ENCODE data around the gene SH2D2A. TPM values are rescaled to one million over a fixed set of nuclear protein-coding genes. Genes with fewer than 3 reads are reported as not detected.
A peak's percentile ranks its signal among the peaks of the same experiment; 100 is the strongest.

SH2D2A gene
- total RNA-seq, 4 donors from 2014 or later: 0.78 to 7.2 (median 2.9) TPM; not detected in 1

- no peaks in the 10 kb centered on the region for H3K36me3 ChIP-seq
- peak overlapping the region in 1 of 4 donors; percentile 44 for H3K27ac ChIP-seq
- WGBS, 2 donors: 33 to 36% methylated on average over 10 of the region's 10 CpGs
- peak overlapping the region; percentile 27 to 60 (median 54) for H3K4me3 ChIP-seq
- no peak for DNase-seq (ENCODE audit: low spot score in 2 of 2)
- no peaks in the 10 kb centered on the region for H3K9me3 ChIP-seq
- TF ChIP-seq CTCF (IDR thresholded peaks at IDR 0.05) (no peak), POLR2A (IDR thresholded peaks at IDR 0.05) (no peak), EP300 (IDR thresholded peaks at IDR 0.05) (no peak)
- H3K27me3 ChIP-seq: no peaks in the 10 kb centered on the region
- H3K4me1 ChIP-seq: peaks cover 0 to 22% (median 15%) of the 10 kb centered on the region in 4 donors
Observed at GRCh38 chr1:156813298-156813697, 3.4 kb downstream of the SH2D2A start.

DNA sequence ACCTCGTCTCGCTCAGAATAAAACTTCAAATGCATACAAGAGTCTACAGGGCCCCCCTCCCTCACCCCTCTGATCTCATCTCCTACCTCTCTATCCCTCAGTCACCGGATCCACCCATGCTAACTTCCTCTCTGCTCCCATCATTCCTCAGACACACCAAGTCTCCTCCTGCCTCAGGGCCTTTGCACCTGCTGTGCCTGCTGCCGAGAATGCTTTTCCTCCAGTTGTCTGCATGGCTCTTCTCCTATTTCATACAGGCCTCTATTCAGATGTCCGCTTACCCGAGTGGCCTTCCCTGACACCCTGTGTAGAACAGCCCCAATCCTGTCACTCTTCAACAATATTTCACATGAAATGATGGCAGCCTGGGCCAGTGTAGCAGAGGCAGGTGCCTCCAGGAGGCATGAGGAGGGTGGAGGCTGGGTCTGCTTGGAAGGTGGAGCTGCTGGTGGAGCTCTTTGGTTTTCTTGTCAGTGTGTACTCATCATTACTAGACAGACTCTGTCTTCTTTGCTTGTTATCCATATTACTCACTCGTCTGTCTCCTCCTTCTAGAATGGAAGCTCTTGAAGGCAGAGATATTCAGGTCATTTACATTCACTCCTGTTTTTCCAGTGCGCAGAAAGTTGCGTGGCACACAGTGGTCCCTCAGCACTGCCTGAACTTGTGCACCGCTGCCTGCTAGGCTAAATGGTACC is 4.2 kb downstream of the SH2D2A start:
- H3K27ac ChIP-seq: no peak overlapping the region
- no peaks in the 10 kb centered on the region for H3K9me3 ChIP-seq
- WGBS, 2 donors: 97% methylated on average over 10 of the region's 10 CpGs
- no peak for TF ChIP-seq POLR2A (IDR thresholded peaks at IDR 0.05)
- TF ChIP-seq CTCF (IDR thresholded peaks at IDR 0.05): no peak
- TF ChIP-seq EP300 (IDR thresholded peaks at IDR 0.05): no peak
- no peak for DNase-seq (ENCODE audit: low spot score in 2 of 2)
- peaks cover 0 to 22% (median 15%) of the 10 kb centered on the region in 4 donors for H3K4me1 ChIP-seq
- H3K27me3 ChIP-seq: no peaks in the 10 kb centered on the region
- no peaks in the 10 kb centered on the region for H3K36me3 ChIP-seq
- no peak overlapping the region for H3K4me3 ChIP-seq

- WGBS, 2 donors: 45 to 54% methylated on average over 4 of the region's 4 CpGs
- Histone ChIP-seq H3K4me3 (no peak overlapping the region), H3K36me3 (no peaks in the 10 kb centered on the region), H3K4me1 (peaks cover 0 to 27% (median 14%) of the 10 kb centered on the region in 4 donors), H3K27ac (no peak overlapping the region), H3K9me3 (no peaks in the 10 kb centered on the region), H3K27me3 (no peaks in the 10 kb centered on the region)
- TF ChIP-seq CTCF (IDR thresholded peaks at IDR 0.05) (no peak), POLR2A (IDR thresholded peaks at IDR 0.05) (no peak), EP300 (IDR thresholded peaks at IDR 0.05) (no peak)
- DNase-seq (ENCODE audit: low spot score in 2 of 2): no peak
Observed at GRCh38 chr1:156811168-156811567, 5.5 kb downstream of the SH2D2A start.

- Histone ChIP-seq H3K27me3 (no peaks in the 10 kb centered on the region), H3K36me3 (no peaks in the 10 kb centered on the region), H3K9me3 (no peaks in the 10 kb centered on the region), H3K4me1 (peaks cover 0 to 35% (median 15%) of the 10 kb centered on the region in 4 donors), H3K4me3 (no peak overlapping the region), H3K27ac (no peak overlapping the region)
- WGBS, 2 donors: 73 to 84% methylated on average over 7 of the region's 7 CpGs
- DNase-seq (ENCODE audit: low spot score in 2 of 2): no peak
- TF ChIP-seq POLR2A (IDR thresholded peaks at IDR 0.05) (no peak), EP300 (IDR thresholded peaks at IDR 0.05) (no peak), CTCF (IDR thresholded peaks at IDR 0.05) (no peak)
Observed at GRCh38 chr1:156809711-156810366, 6.8 kb downstream of the SH2D2A start.

DNA sequence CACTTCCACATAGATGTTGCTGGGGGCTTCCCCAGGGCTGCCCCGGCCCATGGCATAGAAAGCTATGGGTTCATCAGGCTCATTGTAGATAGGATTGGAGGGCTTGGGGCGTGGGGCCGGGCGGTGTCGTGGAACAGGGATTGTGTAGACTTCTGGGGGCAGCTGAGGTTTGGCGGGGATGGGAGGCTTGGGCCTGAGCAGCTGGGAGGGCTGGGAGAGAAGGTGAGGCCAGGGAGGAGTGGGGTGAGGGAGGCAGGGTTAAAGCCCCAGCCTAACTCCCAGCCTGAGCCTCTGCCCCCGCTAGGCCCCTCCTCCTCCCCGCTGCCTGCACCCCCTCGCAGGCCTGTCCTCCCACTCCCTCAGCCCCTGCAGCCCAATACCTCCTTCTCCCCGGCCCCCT is 7.4 kb downstream of the SH2D2A start:
- peaks cover 0 to 35% (median 13%) of the 10 kb centered on the region in 4 donors for H3K4me1 ChIP-seq
- H3K27me3 ChIP-seq: no peaks in the 10 kb centered on the region
- no peaks in the 10 kb centered on the region for H3K36me3 ChIP-seq
- TF ChIP-seq EP300 (IDR thresholded peaks at IDR 0.05) (no peak), POLR2A (IDR thresholded peaks at IDR 0.05) (no peak), CTCF (IDR thresholded peaks at IDR 0.05) (no peak)
- no peaks in the 10 kb centered on the region for H3K9me3 ChIP-seq
- WGBS, 2 donors: 82 to 83% methylated on average over 8 to 10 of the region's 10 CpGs
- no peak for DNase-seq (ENCODE audit: low spot score in 2 of 2)
- H3K4me3 ChIP-seq: no peak overlapping the region
- H3K27ac ChIP-seq: no peak overlapping the region

All from tibial nerve (tissue), 4 donors.